ENCODE data around the gene CPLX3.
"Not testable (repeated sequence)": the region's sequence is repeated elsewhere in the genome, so short reads cannot be mapped to it uniquely, and the experiment has no call there.

- TF ChIP-seq POLR2A (IDR thresholded peaks at IDR 0.05; ENCODE audit: low read depth); CTCF (IDR thresholded peaks at IDR 0.05): not testable (repeated sequence)
Measured at GRCh38 chr15:74786081-74786480, 40.3 kb upstream of the CPLX3 start.

All from esophagus muscularis mucosa (tissue), 3 donors.